ENCODE data around the gene MEGF11.

- TF ChIP-seq EZH2 (IDR thresholded peaks at IDR 0.05; ENCODE audit: low read length, unreplicated experiment) = no peak
- no peak for TF ChIP-seq CTCF (conservative IDR thresholded peaks at IDR 0.05; ENCODE audit: low read depth, low read length)
Measured at GRCh38 chr15:66254951-66255676, 1.6 kb upstream of the MEGF11 start.
